MM.1S (cell line): ENCODE results near the gene CENPU.

Source experiments
- DNase-seq: peaks from one replicate; pipeline ENCODE4 v3.0.0-alpha.2; 2015
- H2AFZ ChIP-seq: fragments of 300-600 bp; sonication (generic); 2 replicates; pipeline ENCODE4 v1.6.0; 2016; ENCODE audit warnings: antibody characterized with exemption, low read length
- H3F3A ChIP-seq: fragments of 300-600 bp; sonication (generic); 2 replicates; pipeline ENCODE4 v1.6.1; 2016; ENCODE audit warnings: mild to moderate bottlenecking, antibody characterized with exemption, low read length, moderate library complexity, mixed read lengths; ENCODE audit not compliant: insufficient read depth
- H3K27ac ChIP-seq: fragments of 300-600 bp; sonication (generic); 2 replicates; pipeline ENCODE4 v1.5.1; 2016; ENCODE audit warnings: mild to moderate bottlenecking, low read length
- H3K27me3 ChIP-seq: fragments of 300-600 bp; sonication (generic); replicated peaks from 2 replicates; pipeline ENCODE4 v1.6.0; 2016; ENCODE audit warnings: low read length; ENCODE audit not compliant: insufficient read depth
- H3K36me3 ChIP-seq: fragments of 300-600 bp; sonication (generic); replicated peaks from 2 replicates; pipeline ENCODE4 v1.6.1; 2016; ENCODE audit warnings: mild to moderate bottlenecking, low read length, mixed read lengths; ENCODE audit not compliant: insufficient read depth
- H3K4me1 ChIP-seq: fragments of 300-600 bp; sonication (generic); 2 replicates; pipeline ENCODE4 v1.6.1; 2016; ENCODE audit warnings: low read length, mixed read lengths
- H3K4me2 ChIP-seq: fragments of 300-600 bp; sonication (generic); 2 replicates; pipeline ENCODE4 v1.6.0; 2016; ENCODE audit warnings: low read depth, low read length
- H3K4me3 ChIP-seq: fragments of 300-600 bp; sonication (generic); 2 replicates; pipeline ENCODE4 v1.5.1; 2016; ENCODE audit warnings: low read length, mixed read lengths
- H3K79me2 ChIP-seq: fragments of 300-600 bp; sonication (generic); 2 replicates; pipeline ENCODE4 v1.6.1; 2016; ENCODE audit warnings: mixed run types, low read length, mixed read lengths
- H3K9ac ChIP-seq: fragments of 300-600 bp; sonication (generic); 2 replicates; pipeline ENCODE4 v1.6.1; 2016; ENCODE audit warnings: low read length, mixed read lengths
- H3K9me2 ChIP-seq: fragments of 300-600 bp; sonication (generic); replicated peaks from 2 replicates; pipeline ENCODE4 v1.6.1; 2016; ENCODE audit warnings: mild to moderate bottlenecking, low read length, mixed read lengths; ENCODE audit not compliant: insufficient read depth
- H3K9me3 ChIP-seq: fragments of 300-600 bp; sonication (generic); replicated peaks from 2 replicates; pipeline ENCODE4 v1.6.1; 2016; ENCODE audit warnings: mild to moderate bottlenecking, low read length, mixed read lengths; ENCODE audit not compliant: insufficient read depth
- H4K20me1 ChIP-seq: fragments of 300-600 bp; sonication (generic); 2 replicates; pipeline ENCODE4 v1.6.1; 2016; ENCODE audit warnings: mild to moderate bottlenecking, low read length, moderate library complexity, mixed read lengths; ENCODE audit not compliant: insufficient read depth
- EZH2 ChIP-seq: fragments of 300-600 bp; sonication (generic); optimal IDR thresholded peaks from 2 replicates; pipeline ENCODE3; 2017; ENCODE audit warnings: low read depth, mild to moderate bottlenecking, antibody characterized with exemption, low read length, mixed read lengths
- EZH2phosphoT487 ChIP-seq: fragments of 300-600 bp; sonication (generic); IDR thresholded peaks from 2 replicates; pipeline ENCODE4 v1.6.1; 2018; ENCODE audit warnings: antibody characterized with exemption, low read length
- TF ChIP-seq, protein P1 (sequence below): fragments of 300-600 bp; sonication (generic); IDR thresholded peaks from 2 replicates; pipeline ENCODE4 v1.5.1; 2016; ENCODE audit warnings: antibody characterized with exemption, low read length, mixed read lengths

The CENPU gene

GRCh38 chr4:184688005-184688404 is 45.9 kb downstream of the CENPU start:
- Histone ChIP-seq H3K9me2 (no peaks in the 10 kb centered on the region), H3K27me3 (no peaks in the 10 kb centered on the region), H3K36me3 (no peaks in the 10 kb centered on the region), H4K20me1 (no peaks in the 10 kb centered on the region), H3F3A (0 out of 2 replicates have a peak, but pooled peaks cover 2% of the 10 kb centered on the region), H2AFZ (no peak overlapping the region), H3K27ac (no peak overlapping the region), H3K79me2 (no peaks in the 10 kb centered on the region), H3K9me3 (no peaks in the 10 kb centered on the region), H3K4me1 (peaks cover 7% of the 10 kb centered on the region; the same call in 1 of the 2 replicates), H3K9ac (no peak overlapping the region), H3K4me2 (no peak overlapping the region), H3K4me3 (no peak overlapping the region)
- no peak for DNase-seq
- TF ChIP-seq EZH2 (no peak), EZH2phosphoT487 (no peak)
- TF ChIP-seq, protein P1, sequence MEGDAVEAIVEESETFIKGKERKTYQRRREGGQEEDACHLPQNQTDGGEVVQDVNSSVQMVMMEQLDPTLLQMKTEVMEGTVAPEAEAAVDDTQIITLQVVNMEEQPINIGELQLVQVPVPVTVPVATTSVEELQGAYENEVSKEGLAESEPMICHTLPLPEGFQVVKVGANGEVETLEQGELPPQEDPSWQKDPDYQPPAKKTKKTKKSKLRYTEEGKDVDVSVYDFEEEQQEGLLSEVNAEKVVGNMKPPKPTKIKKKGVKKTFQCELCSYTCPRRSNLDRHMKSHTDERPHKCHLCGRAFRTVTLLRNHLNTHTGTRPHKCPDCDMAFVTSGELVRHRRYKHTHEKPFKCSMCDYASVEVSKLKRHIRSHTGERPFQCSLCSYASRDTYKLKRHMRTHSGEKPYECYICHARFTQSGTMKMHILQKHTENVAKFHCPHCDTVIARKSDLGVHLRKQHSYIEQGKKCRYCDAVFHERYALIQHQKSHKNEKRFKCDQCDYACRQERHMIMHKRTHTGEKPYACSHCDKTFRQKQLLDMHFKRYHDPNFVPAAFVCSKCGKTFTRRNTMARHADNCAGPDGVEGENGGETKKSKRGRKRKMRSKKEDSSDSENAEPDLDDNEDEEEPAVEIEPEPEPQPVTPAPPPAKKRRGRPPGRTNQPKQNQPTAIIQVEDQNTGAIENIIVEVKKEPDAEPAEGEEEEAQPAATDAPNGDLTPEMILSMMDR = no peak

DNA sequence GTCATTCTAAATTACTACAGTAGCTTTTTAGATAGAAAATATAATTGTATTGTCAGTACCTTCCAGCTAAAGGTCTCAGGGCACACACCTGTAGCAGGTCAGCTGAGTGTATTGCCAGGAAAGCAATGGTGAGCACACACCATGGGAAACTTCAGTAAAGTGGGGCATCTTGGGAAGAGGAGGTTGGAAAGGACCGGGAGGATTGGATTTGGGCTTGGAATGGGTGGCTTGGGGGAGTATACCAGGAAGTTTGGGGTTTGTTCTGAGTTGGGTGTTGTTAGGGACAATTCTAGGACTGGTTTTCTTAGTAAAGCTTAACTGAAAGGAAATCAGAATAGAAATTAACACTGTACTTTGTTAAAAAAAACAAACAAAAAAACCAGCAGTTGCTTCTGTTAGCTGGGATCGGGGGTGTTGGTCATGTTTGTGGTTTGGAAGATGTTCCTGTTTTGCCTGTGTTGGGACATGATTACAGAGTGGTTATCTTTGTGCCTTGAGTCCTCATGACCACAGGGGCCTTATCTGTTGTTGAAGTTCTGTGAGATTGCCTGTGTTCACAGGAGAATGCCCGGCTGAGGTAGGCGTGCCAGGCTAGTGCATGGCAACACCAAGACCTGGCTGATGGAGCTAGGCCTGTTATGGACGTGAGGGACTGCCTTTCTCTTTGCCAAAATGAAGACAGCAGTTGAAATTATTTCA is 49.3 kb downstream of the CENPU start:
- no peaks in the 10 kb centered on the region for H3F3A ChIP-seq
- no peaks in the 10 kb centered on the region for H4K20me1 ChIP-seq
- no peak overlapping the region for H3K4me2 ChIP-seq
- H3K4me3 ChIP-seq = no peak overlapping the region
- H3K27me3 ChIP-seq = no peaks in the 10 kb centered on the region
- no peak overlapping the region for H2AFZ ChIP-seq
- no peak overlapping the region for H3K27ac ChIP-seq
- peaks cover 7% of the 10 kb centered on the region; the same call in 1 of the 2 replicates for H3K4me1 ChIP-seq
- no peaks in the 10 kb centered on the region for H3K36me3 ChIP-seq
- no peak for TF ChIP-seq EZH2phosphoT487
- TF ChIP-seq, protein P1 = no peak
- no peak for TF ChIP-seq EZH2
- H3K9me3 ChIP-seq = no peaks in the 10 kb centered on the region
- no peak overlapping the region for H3K9ac ChIP-seq
- DNase-seq = no peak
- H3K9me2 ChIP-seq = no peaks in the 10 kb centered on the region
- H3K79me2 ChIP-seq = no peaks in the 10 kb centered on the region

- H4K20me1 ChIP-seq = no peaks in the 10 kb centered on the region
- no peaks in the 10 kb centered on the region for H3K9me2 ChIP-seq
- no peaks in the 10 kb centered on the region for H3F3A ChIP-seq
- H3K79me2 ChIP-seq = no peaks in the 10 kb centered on the region
- no peaks in the 10 kb centered on the region for H3K27me3 ChIP-seq
- no peak for DNase-seq
- H3K9ac ChIP-seq = no peak overlapping the region
- H2AFZ ChIP-seq = no peak overlapping the region
- H3K36me3 ChIP-seq = no peaks in the 10 kb centered on the region
- H3K4me1 ChIP-seq = peaks cover 7% of the 10 kb centered on the region; the same call in 1 of the 2 replicates
- TF ChIP-seq, protein P1 = no peak
- TF ChIP-seq EZH2 (no peak), EZH2phosphoT487 (no peak)
- no peaks in the 10 kb centered on the region for H3K9me3 ChIP-seq
- no peak overlapping the region for H3K27ac ChIP-seq
- no peak overlapping the region for H3K4me2 ChIP-seq
- no peak overlapping the region for H3K4me3 ChIP-seq
Observed at GRCh38 chr4:184681916-184682315, 52.0 kb downstream of the CENPU start.
